NCI-H2029 treated with DMSO at 0.1 percent for 48 hours (cell line): ENCODE measurements around the gene FKBP4.

Experiments
- DNase-seq: peaks from one replicate; lab custom pipeline; 2025; lab: John Stamatoyannopoulos, UW

FKBP4 gene

GRCh38 chr12:2783936-2784600 is 10.7 kb upstream of the FKBP4 start:
- peak; percentile 39 for DNase-seq

GRCh38 chr12:2785017-2785416 is 9.8 kb upstream of the FKBP4 start:
- DNase-seq, result no peak

- DNase-seq, result no peak
Measured at GRCh38 chr12:2791089-2791488, 3.7 kb upstream of the FKBP4 start.

GRCh38 chr12:2792671-2793500 is 1.9 kb upstream of the FKBP4 start:
- no peak for DNase-seq

GRCh38 chr12:2793561-2793960 is 1.2 kb upstream of the FKBP4 start:
- no peak for DNase-seq

- DNase-seq, result no peak
Measured at GRCh38 chr12:2794191-2794735, 507 bp upstream of the FKBP4 start.

GRCh38 chr12:2795291-2796186 is 769 bp downstream of the FKBP4 start:
- no peak for DNase-seq

- no peak for DNase-seq
Measured at GRCh38 chr12:2796187-2796666, 1.5 kb downstream of the FKBP4 start.

GRCh38 chr12:2797721-2798418 is 3.1 kb downstream of the FKBP4 start:
- no peak for DNase-seq

- DNase-seq, result peak; percentile 65
Measured at GRCh38 chr12:2800046-2800570, 5.3 kb downstream of the FKBP4 start.

- DNase-seq, result peak; percentile 31
Measured at GRCh38 chr12:2801044-2801783, 6.4 kb downstream of the FKBP4 start.

- no peak for DNase-seq
Measured at GRCh38 chr12:2803635-2804392, 9.0 kb downstream of the FKBP4 start.

- no peak for DNase-seq
Measured at GRCh38 chr12:2804393-2805142, 9.8 kb downstream of the FKBP4 start.

GRCh38 chr12:2805143-2805520 is 10.4 kb downstream of the FKBP4 start:
- DNase-seq, result no peak

- no peak for DNase-seq
Measured at GRCh38 chr12:2806700-2807099, 11.9 kb downstream of the FKBP4 start.

- no peak for DNase-seq
Measured at GRCh38 chr12:2811801-2812200, 17.0 kb downstream of the FKBP4 start.

GRCh38 chr12:2812290-2813213 is 17.8 kb downstream of the FKBP4 start, which contains the start of gene ITFG2:
Gene ITFG2, plus strand, starts transcription at chr12:2812668. Its CDS starts 93 bp downstream, at chr12:2812761.
- peak; percentile 98 for DNase-seq
